ENCODE data around the gene SCAF8.

GRCh38 chr6:154706389-154706788 lies 26.8 kb upstream of the SCAF8 start:
- TF ChIP-seq, protein P1, sequence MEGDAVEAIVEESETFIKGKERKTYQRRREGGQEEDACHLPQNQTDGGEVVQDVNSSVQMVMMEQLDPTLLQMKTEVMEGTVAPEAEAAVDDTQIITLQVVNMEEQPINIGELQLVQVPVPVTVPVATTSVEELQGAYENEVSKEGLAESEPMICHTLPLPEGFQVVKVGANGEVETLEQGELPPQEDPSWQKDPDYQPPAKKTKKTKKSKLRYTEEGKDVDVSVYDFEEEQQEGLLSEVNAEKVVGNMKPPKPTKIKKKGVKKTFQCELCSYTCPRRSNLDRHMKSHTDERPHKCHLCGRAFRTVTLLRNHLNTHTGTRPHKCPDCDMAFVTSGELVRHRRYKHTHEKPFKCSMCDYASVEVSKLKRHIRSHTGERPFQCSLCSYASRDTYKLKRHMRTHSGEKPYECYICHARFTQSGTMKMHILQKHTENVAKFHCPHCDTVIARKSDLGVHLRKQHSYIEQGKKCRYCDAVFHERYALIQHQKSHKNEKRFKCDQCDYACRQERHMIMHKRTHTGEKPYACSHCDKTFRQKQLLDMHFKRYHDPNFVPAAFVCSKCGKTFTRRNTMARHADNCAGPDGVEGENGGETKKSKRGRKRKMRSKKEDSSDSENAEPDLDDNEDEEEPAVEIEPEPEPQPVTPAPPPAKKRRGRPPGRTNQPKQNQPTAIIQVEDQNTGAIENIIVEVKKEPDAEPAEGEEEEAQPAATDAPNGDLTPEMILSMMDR (IDR thresholded peaks at IDR 0.05; ENCODE audit: insufficient read depth, low read length, poor library complexity, severe bottlenecking): no peak
- no peak for TF ChIP-seq EZH2phosphoT487 (conservative IDR thresholded peaks at IDR 0.05; ENCODE audit: low read length)

Measured in SU-DHL-6 (cell line).